Left ventricle myocardium inferior (tissue), 1 donor: Measurements from ENCODE around the gene HABP2. TPM values are rescaled to one million over a fixed set of nuclear protein-coding genes. Genes with fewer than 3 reads are reported as not detected.

ENCODE experiments used
- DNase-seq: peaks from one replicate; pipeline ENCODE4 v3.0.0-alpha.2; 2020
- H3K27ac ChIP-seq: fragments of 200-600 bp; replicated peaks from 2 replicates; pipeline ENCODE4 v1.8.0; 2021
- H3K27me3 ChIP-seq: fragments of 200-600 bp; 2 replicates; pipeline ENCODE4 v1.8.0; 2021; ENCODE audit warnings: low read depth
- H3K36me3 ChIP-seq: fragments of 200-600 bp; 2 replicates; pipeline ENCODE4 v1.8.0; 2021
- H3K4me1 ChIP-seq: fragments of 200-600 bp; 2 replicates; pipeline ENCODE4 v1.8.0; 2021
- H3K4me3 ChIP-seq: fragments of 200-600 bp; 2 replicates; pipeline ENCODE4 v1.8.0; 2021; ENCODE audit warnings: mild to moderate bottlenecking, moderate library complexity
- H3K9me3 ChIP-seq: fragments of 200-600 bp; replicated peaks from 2 replicates; pipeline ENCODE4 v1.8.0; 2021
- intact Hi-C: fragments of 100-400 bp; cut with micrococcal nuclease; formaldehyde crosslinking; loops from one replicate; pipeline ENCODE4 v1.11.0; 2022
- total RNA-seq: library from RNA; stranded (reverse); fragmentation: NEBNext Ultra II Directional; extraction: Animal tissue kit (Norgen Biotek cat#: 25700); gene quantifications from one replicate; pipeline ENCODE4 v1.2.1, GENCODE V29; 2021
- TF ChIP-seq, protein P1 (sequence below): fragments of 200-600 bp; IDR thresholded peaks from 2 replicates; pipeline ENCODE4 v1.8.0; 2021; ENCODE audit warnings: antibody characterized with exemption, mild to moderate bottlenecking, borderline replicate concordance
- donor health status: DM: no; HTN: yes; CAD: no; lungs with severe emphysema.

The HABP2 gene
- total RNA-seq, 1 donor from 2014 or later = not detected

DNA sequence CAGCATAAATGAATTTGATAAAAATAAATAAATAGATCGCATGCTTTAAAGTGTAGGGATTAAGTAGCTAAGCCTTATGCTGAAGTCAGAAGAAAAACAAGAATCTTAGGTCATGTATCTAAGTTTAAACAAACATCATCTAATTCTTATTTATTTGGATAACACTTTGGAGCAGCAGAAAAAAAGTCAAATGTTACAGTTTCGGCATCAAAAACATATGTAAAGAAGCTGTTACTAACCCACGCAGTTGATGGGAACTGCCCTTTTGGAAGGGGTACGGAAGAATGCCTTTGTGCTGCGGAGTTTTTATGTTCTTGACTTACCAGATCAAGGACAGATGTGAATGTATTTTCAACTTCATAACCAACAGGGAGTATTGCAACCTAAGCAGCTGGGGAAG, 37.3 kb upstream of the HABP2 start:
- TF ChIP-seq, protein P1, sequence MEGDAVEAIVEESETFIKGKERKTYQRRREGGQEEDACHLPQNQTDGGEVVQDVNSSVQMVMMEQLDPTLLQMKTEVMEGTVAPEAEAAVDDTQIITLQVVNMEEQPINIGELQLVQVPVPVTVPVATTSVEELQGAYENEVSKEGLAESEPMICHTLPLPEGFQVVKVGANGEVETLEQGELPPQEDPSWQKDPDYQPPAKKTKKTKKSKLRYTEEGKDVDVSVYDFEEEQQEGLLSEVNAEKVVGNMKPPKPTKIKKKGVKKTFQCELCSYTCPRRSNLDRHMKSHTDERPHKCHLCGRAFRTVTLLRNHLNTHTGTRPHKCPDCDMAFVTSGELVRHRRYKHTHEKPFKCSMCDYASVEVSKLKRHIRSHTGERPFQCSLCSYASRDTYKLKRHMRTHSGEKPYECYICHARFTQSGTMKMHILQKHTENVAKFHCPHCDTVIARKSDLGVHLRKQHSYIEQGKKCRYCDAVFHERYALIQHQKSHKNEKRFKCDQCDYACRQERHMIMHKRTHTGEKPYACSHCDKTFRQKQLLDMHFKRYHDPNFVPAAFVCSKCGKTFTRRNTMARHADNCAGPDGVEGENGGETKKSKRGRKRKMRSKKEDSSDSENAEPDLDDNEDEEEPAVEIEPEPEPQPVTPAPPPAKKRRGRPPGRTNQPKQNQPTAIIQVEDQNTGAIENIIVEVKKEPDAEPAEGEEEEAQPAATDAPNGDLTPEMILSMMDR = no peak
- H3K9me3 ChIP-seq = peaks cover 20% of the 10 kb centered on the region
- intact Hi-C loops = no loop called here
- no peak for DNase-seq
- H3K4me1 ChIP-seq = no peaks in the 10 kb centered on the region
- H3K36me3 ChIP-seq = no peaks in the 10 kb centered on the region
- peaks cover 14% of the 10 kb centered on the region for H3K27me3 ChIP-seq
- no peak overlapping the region for H3K27ac ChIP-seq
- H3K4me3 ChIP-seq = no peak overlapping the region

DNA sequence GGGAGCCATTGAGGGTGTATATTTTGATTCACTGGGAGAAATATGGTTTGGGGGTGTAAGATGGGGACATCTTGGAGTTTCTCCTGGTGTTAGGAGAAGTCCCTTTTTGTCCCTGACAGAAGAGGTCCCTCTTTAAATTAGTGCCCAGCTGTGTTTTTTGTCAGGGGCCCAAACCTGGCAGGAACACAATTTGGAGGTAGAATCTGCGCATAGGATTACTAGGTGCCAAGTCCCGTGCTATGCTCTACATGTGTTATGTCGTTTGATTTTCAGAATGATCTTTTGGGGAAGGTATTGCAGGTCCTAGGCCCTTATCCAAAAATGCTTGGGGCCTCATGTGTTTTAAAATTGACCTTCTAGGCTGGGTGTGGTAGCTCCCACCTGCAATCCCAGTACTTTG, 36.8 kb upstream of the HABP2 start:
- intact Hi-C loops = no loop called here
- peaks cover 16% of the 10 kb centered on the region for H3K9me3 ChIP-seq
- H3K27ac ChIP-seq = no peak overlapping the region
- no peak for DNase-seq
- TF ChIP-seq, protein P1 = no peak
- H3K36me3 ChIP-seq = no peaks in the 10 kb centered on the region
- H3K27me3 ChIP-seq = peaks cover 14% of the 10 kb centered on the region
- H3K4me3 ChIP-seq = no peak overlapping the region
- peaks cover 3% of the 10 kb centered on the region for H3K4me1 ChIP-seq

DNA sequence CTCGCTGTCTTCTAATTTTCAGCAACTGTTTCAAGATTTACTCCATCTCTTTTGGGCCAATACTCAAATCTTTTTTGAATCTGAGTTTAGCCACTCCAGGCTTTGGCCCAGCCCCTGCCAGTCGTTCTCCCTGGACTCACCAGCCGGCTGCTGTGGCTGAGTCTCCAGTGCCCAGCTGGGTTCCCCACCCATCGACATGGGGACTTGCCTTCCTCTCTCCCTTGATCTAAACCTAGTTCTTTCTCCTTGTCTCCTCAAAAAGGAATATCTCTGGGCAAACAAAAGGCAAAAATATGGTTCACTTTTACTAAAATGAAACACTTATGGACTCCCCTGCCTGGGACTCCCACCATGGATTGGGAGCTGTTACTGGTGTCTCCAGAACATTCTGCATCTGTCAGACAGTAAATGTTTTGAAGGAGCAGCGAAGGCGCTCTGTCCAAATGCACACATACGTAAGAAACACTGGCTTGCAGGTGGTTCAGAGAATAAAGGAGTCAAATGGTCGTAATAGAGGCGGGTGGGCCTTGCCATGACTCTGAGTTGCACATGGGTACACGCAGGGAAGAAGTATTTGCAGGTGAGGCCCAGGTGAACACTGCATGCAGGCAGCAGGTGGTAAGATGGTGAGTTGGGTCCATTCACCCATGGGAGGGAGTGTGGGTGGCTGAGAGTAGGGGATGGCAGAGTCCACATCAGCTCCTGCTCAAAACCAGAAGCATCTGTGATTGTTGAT, 35.5 kb upstream of the HABP2 start:
- intact Hi-C loops = no loop called here

DNA sequence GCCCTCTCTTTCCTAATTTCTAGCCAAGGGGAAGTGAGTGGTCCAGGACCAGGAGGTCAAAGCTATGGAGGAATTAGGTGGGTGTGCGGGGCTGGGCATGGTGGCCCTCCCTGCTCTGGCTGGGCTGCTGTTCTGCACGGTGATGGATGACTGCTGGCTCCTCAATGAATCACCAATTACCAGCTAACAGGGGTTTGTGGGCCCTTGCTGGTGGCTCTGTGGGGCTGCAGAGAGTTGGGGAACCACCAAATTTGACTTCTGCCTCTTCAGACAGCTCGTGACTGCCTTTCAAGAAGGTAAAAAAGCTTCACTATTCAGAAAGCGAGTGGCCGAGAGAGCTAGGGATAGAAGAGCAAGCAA, 35.0 kb upstream of the HABP2 start:
- intact Hi-C loops = no loop called here
- no peak for DNase-seq
- Histone ChIP-seq H3K36me3 (no peaks in the 10 kb centered on the region), H3K4me3 (no peak overlapping the region), H3K9me3 (no peaks in the 10 kb centered on the region), H3K27me3 (peaks cover 19% of the 10 kb centered on the region), H3K27ac (no peak overlapping the region), H3K4me1 (peaks cover 3% of the 10 kb centered on the region)
- TF ChIP-seq, protein P1 = no peak

More for the DNA sequence above, 35.5 kb upstream of the HABP2 start:
- peaks cover 3% of the 10 kb centered on the region for H3K9me3 ChIP-seq
- H3K4me1 ChIP-seq = peaks cover 3% of the 10 kb centered on the region
- no peak overlapping the region for H3K27ac ChIP-seq
- H3K36me3 ChIP-seq = no peaks in the 10 kb centered on the region
- TF ChIP-seq, protein P1 = no peak
- H3K27me3 ChIP-seq = peaks cover 14% of the 10 kb centered on the region
- no peak overlapping the region for H3K4me3 ChIP-seq
- DNase-seq = no peak

DNA sequence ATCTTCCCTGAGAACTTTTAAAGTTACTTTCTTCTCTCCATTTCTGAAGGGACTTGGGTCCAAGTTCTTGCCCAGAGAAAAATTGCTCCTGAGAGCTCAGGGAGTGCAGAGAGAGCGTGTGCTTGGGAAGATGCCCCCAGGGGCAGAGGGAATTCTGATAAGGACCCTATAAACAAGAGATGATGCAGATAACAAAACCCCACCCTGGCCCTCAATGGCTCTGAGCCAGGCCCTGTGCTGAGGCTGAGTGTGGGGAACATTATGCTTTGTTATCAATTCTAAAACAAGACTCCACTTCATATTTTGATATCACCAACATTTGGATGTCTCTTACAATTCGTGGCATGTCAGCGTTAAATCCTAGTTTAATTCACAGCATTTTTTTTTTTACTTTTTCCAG, 34.4 kb upstream of the HABP2 start:
- Histone ChIP-seq H3K9me3 (no peaks in the 10 kb centered on the region), H3K4me1 (peaks cover 3% of the 10 kb centered on the region), H3K4me3 (no peak overlapping the region), H3K36me3 (no peaks in the 10 kb centered on the region), H3K27ac (no peak overlapping the region), H3K27me3 (peaks cover 22% of the 10 kb centered on the region)
- intact Hi-C loops = no loop called here
- no peak for DNase-seq
- TF ChIP-seq, protein P1 = no peak
